Dedifferentiated amniotic fluid mesenchymal stem cell (primary cell): ENCODE measurements around the gene PAX5.
"Not testable (repeated sequence)": the region's sequence is repeated elsewhere in the genome, so short reads cannot be mapped to it uniquely, and the experiment has no call there.

ENCODE experiments used
- DNase-seq: peaks from one replicate; pipeline ENCODE4 v3.0.0-alpha.2; 2016; ENCODE audit errors: extremely low spot score

PAX5 gene

GRCh38 chr9:36881316-36881715 is 152.8 kb downstream of the PAX5 start:
- DNase-seq: no peak

- no peak for DNase-seq
These were observed 154.0 kb downstream of the PAX5 start for GRCh38 chr9:36880075-36880474.

- DNase-seq: no peak
These were observed 154.8 kb downstream of the PAX5 start for GRCh38 chr9:36878986-36879982.

GRCh38 chr9:36877239-36877638 is 156.8 kb downstream of the PAX5 start:
- no peak for DNase-seq

GRCh38 chr9:36876056-36876455 is 158.0 kb downstream of the PAX5 start:
- no peak for DNase-seq

GRCh38 chr9:36874921-36875320 is 159.1 kb downstream of the PAX5 start:
- DNase-seq: no peak

GRCh38 chr9:36874261-36874660 is 159.8 kb downstream of the PAX5 start:
- DNase-seq: no peak

- peak; percentile 22 for DNase-seq
These were observed 160.7 kb downstream of the PAX5 start for GRCh38 chr9:36873247-36873875.

GRCh38 chr9:36872641-36873040 is 161.4 kb downstream of the PAX5 start:
- DNase-seq: no peak

GRCh38 chr9:36871606-36872005 is 162.5 kb downstream of the PAX5 start:
- no peak for DNase-seq

- DNase-seq: no peak
These were observed 163.1 kb downstream of the PAX5 start for GRCh38 chr9:36870960-36871359.

GRCh38 chr9:36869605-36870004 is 164.5 kb downstream of the PAX5 start:
- not testable (repeated sequence) for DNase-seq

GRCh38 chr9:36868586-36869282 is 165.3 kb downstream of the PAX5 start:
- no peak for DNase-seq

GRCh38 chr9:36867672-36868471 is 166.2 kb downstream of the PAX5 start:
- DNase-seq: no peak

- DNase-seq: no peak
These were observed 166.8 kb downstream of the PAX5 start for GRCh38 chr9:36867241-36867640.

GRCh38 chr9:36866840-36867239 is 167.2 kb downstream of the PAX5 start:
- DNase-seq: no peak

- no peak for DNase-seq
These were observed 168.1 kb downstream of the PAX5 start for GRCh38 chr9:36865731-36866635.

- no peak for DNase-seq
These were observed 169.3 kb downstream of the PAX5 start for GRCh38 chr9:36864491-36865410.
